Activated CD4-positive, alpha-beta T cell treated with anti-CD3 and anti-CD28 coated beads for 36 hours (primary cell): ENCODE measurements around the gene LY6G6D. TPM values are rescaled to one million over a fixed set of nuclear protein-coding genes. Genes with fewer than 3 reads are reported as not detected.

Experiments
- ATAC-seq: fragments of 200-7000 bp; cut with Tn5 transposase; one replicate; pipeline ENCODE4 v1.10.0; 2021; ENCODE audit warnings: mild to moderate bottlenecking, moderate library complexity
- CTCF ChIA-PET: fragments of 350-600 bp; sonication (Branson Sonifier 250); formaldehyde crosslinking; loops from one replicate; lab custom pipeline; 2021; ENCODE audit warnings: antibody characterized with exemption; lab: Charles Lee
- POLR2A ChIA-PET: fragments of 350-600 bp; sonication (Branson Sonifier 250); formaldehyde crosslinking; loops from one replicate; lab custom pipeline; 2021; ENCODE audit warnings: antibody characterized with exemption, inconsistent platforms; lab: Charles Lee
- DNase-seq: peaks from one replicate; pipeline ENCODE4 v3.0.0-alpha.2; 2020
- H3K27ac Mint-ChIP-seq: one replicate; pipeline ENCODE4 v1.8.0; 2021; ENCODE audit warnings: mixed read lengths
- H3K27me3 Mint-ChIP-seq: one replicate; pipeline ENCODE4 v1.8.0; 2021; ENCODE audit warnings: mixed read lengths
- H3K36me3 Mint-ChIP-seq: one replicate; pipeline ENCODE4 v1.8.0; 2021; ENCODE audit warnings: low read depth, mixed read lengths
- H3K4me1 Mint-ChIP-seq: one replicate; pipeline ENCODE4 v1.8.0; 2021; ENCODE audit warnings: mixed read lengths
- H3K4me3 Mint-ChIP-seq: one replicate; pipeline ENCODE4 v1.8.0; 2021; ENCODE audit warnings: mild to moderate bottlenecking, moderate library complexity, mixed read lengths
- H3K9me3 Mint-ChIP-seq: one replicate; pipeline ENCODE4 v1.8.0; 2021; ENCODE audit warnings: low read depth, mixed read lengths
- intact Hi-C, 2 experiments: fragments of 100-400 bp; cut with DNase I in 1 of 2; cut with micrococcal nuclease in 1 of 2; formaldehyde crosslinking; loops; one replicate each; pipeline versions ENCODE4 v1.14.2 to v1.15.1; 2022 to 2024; cut with DNase I, micrococcal nuclease
- total RNA-seq, 2 experiments: library from RNA; stranded (reverse); gene quantifications; one replicate each; pipeline ENCODE4 v1.2.3, GENCODE V29; 2021

Gene LY6G6D
- total RNA-seq, 2 experiments from 2014 or later, result not detected

GRCh38 chr6:31736021-31736767, 21.0 kb downstream of the LY6G6D start, which contains the start of gene CLIC1:
CLIC1 (minus strand) TSS chr6:31736530; CDS start chr6:31736300, 230 bp downstream.
- Mint-ChIP-seq H3K36me3 (peaks cover 53% of the 10 kb centered on the region), H3K4me1 (peaks cover 56% of the 10 kb centered on the region), H3K4me3 (peak within 1 kb of the TSS; percentile 96), H3K9me3 (no peaks in the 10 kb centered on the region), H3K27me3 (no peaks in the 10 kb centered on the region), H3K27ac (peak within 1 kb of the TSS; percentile 89)
- peak; percentile 43 for ATAC-seq
- peak; percentile 92 for DNase-seq
- POLR2A ChIA-PET, result interaction anchor here (0.5 to 1.3 kb wide), 5 partner anchors 33 to 395 kb away, joined by 3 to 7 read pairs (median 3); partner anchors contain the start of genes ABHD16A, BAG6 and GPANK1
- intact Hi-C loops, result loop anchor here (1.0 to 10.0 kb wide), 8 partner anchors 33 to 1469 kb away; partner anchors contain the start of genes ABHD16A (in 1 of the 2), AGPAT1 (in 1 of the 2), BAG6 (in 1 of the 2) and HSD17B8 (in 1 of the 2)
- CTCF ChIA-PET, result interaction anchor here (0.6 to 2.2 kb wide), 9 partner anchors 39 to 437 kb away, joined by 3 to 6 read pairs (median 4); partner anchors contain the start of gene NFKBIL1

GRCh38 chr6:31736768-31737314, 21.7 kb downstream of the LY6G6D start:
- intact Hi-C loops, result loop anchor here (1.0 to 10.0 kb wide), 8 partner anchors 34 to 1468 kb away; partner anchors contain the start of genes ABHD16A (in 1 of the 2), AGPAT1 (in 1 of the 2), BAG6 (in 1 of the 2) and HSD17B8 (in 1 of the 2)
- ChIA-PET POLR2A (interaction anchor here (0.5 to 1.3 kb wide), 8 partner anchors 11 to 1794 kb away, joined by 3 to 7 read pairs (median 3); partner anchors contain the start of genes ABHD16A, BAG6 and GPANK1), CTCF (interaction anchor here (0.6 to 3.3 kb wide), 6 partner anchors 54 to 437 kb away, joined by 3 to 15 read pairs (median 6); partner anchors contain the start of gene NFKBIL1)
- ATAC-seq (no peak), DNase-seq (peak; percentile 19)
- H3K9me3 Mint-ChIP-seq, result no peaks in the 10 kb centered on the region
- peak overlapping the region; percentile 89 for H3K27ac Mint-ChIP-seq
- peaks cover 55% of the 10 kb centered on the region for H3K36me3 Mint-ChIP-seq
- H3K4me3 Mint-ChIP-seq, result peak overlapping the region; percentile 96
- no peaks in the 10 kb centered on the region for H3K27me3 Mint-ChIP-seq
- peaks cover 62% of the 10 kb centered on the region for H3K4me1 Mint-ChIP-seq

- CTCF ChIA-PET, result interaction anchor here (0.6 to 3.3 kb wide), 14 partner anchors 8 to 1468 kb away, joined by 3 to 15 read pairs (median 4); partner anchors contain the start of genes ABHD16A, BAG6, DDAH2 and HSPA1B
- ATAC-seq (no peak), DNase-seq (peak; percentile 32)
- Mint-ChIP-seq H3K36me3 (peaks cover 56% of the 10 kb centered on the region), H3K27me3 (no peaks in the 10 kb centered on the region), H3K9me3 (no peaks in the 10 kb centered on the region), H3K4me3 (peak overlapping the region; percentile 96), H3K4me1 (peaks cover 63% of the 10 kb centered on the region), H3K27ac (peak overlapping the region; percentile 89)
- intact Hi-C loops, result loop anchor here (5.0 to 10.0 kb wide), 4 partner anchors 35 to 1467 kb away; partner anchors contain the start of genes AGPAT1 (in 1 of the 2), HSD17B8 (in 1 of the 2), RING1 (in 1 of the 2) and RNF5 (in 1 of the 2)
- POLR2A ChIA-PET, result interaction anchor here (0.6 to 2.1 kb wide), 11 partner anchors 16 to 1794 kb away, joined by 3 to 6 read pairs (median 3); partner anchors contain the start of genes ABHD16A, DDX39B, DXO and NEU1
Observed at GRCh38 chr6:31737315-31737990, 22.3 kb downstream of the LY6G6D start.

GRCh38 chr6:31737991-31738979, 23.1 kb downstream of the LY6G6D start:
- Mint-ChIP-seq H3K36me3 (peaks cover 60% of the 10 kb centered on the region), H3K4me3 (peak overlapping the region; percentile 96), H3K27ac (peak overlapping the region; percentile 89), H3K9me3 (no peaks in the 10 kb centered on the region), H3K4me1 (peaks cover 61% of the 10 kb centered on the region), H3K27me3 (no peaks in the 10 kb centered on the region)
- POLR2A ChIA-PET, result interaction anchor here (0.6 to 2.1 kb wide), 13 partner anchors 15 to 233 kb away, joined by 3 to 10 read pairs (median 3); partner anchors contain the start of genes ABHD16A, DDX39B, DXO and NEU1
- peak; percentile 20 for ATAC-seq
- peak; percentile 82 for DNase-seq
- intact Hi-C loops, result loop anchor here (1.0 to 10.0 kb wide), 17 partner anchors 9 to 1467 kb away; partner anchors contain the start of genes LY6G5C (in 2 of the 2), PRRC2A (in 2 of the 2), ABHD16A (in 1 of the 2) and AGPAT1 (in 1 of the 2)
- CTCF ChIA-PET, result interaction anchor here (0.5 to 3.3 kb wide), 18 partner anchors 9 to 190 kb away, joined by 3 to 15 read pairs (median 4); partner anchors contain the start of genes ABHD16A, BAG6, DDAH2 and HSPA1B

DNA sequence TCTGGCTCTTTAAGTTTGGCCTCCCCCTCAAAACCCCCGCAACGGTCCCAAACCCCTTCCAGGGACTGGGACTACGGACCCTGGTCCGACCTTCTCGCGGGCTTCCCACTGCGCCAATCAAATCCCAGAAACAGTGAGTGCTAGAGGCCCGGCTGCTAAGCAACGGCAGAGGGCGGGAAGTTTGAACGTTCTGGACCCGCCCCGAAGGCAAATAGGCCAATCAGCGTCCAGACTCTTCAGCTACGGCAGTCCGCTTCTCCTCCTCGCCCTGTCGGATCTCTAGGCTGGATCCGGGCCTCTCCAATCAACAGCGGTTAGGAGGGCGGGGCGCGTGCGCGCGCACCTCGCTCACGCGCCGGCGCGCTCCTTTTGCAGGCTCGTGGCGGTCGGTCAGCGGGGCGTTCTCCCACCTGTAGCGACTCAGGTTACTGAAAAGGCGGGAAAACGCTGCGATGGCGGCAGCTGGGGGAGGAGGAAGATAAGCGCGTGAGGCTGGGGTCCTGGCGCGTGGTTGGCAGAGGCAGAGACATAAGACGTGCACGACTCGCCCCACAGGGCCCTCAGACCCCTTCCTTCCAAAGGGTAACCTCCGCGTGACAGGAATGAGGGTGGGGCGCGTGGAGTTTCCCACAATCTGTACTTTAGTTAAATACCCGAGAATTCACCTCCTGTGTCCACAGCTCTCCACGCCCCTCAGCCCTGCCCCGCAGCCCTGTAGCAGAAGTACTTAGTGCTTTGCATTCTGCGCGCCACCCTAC, 24.7 kb downstream of the LY6G6D start, which contains the start of gene MSH5:
Gene MSH5, plus strand, starts transcription at position 367 of the 758 bp plus-strand sequence. CDS start 462 bp downstream, outside the sequence.
- H3K4me3 Mint-ChIP-seq, result peak within 1 kb of the TSS; percentile 96
- CTCF ChIA-PET, result interaction anchor here (0.6 to 3.3 kb wide), 13 partner anchors 9 to 184 kb away, joined by 3 to 15 read pairs (median 4); partner anchors contain the start of genes LSM2 and LY6G6C
- POLR2A ChIA-PET, result interaction anchor here (0.5 to 1.6 kb wide), 8 partner anchors 30 to 1241 kb away, joined by 3 to 7 read pairs (median 4); partner anchors contain the start of genes CSNK2B, GPANK1 and NEU1

GRCh38 chr6:31740397-31741223, 25.5 kb downstream of the LY6G6D start:
- POLR2A ChIA-PET, result interaction anchor here (0.6 to 1.6 kb wide), 5 partner anchors 29 to 1105 kb away, joined by 3 to 7 read pairs (median 5); partner anchors contain the start of genes CSNK2B, GPANK1 and NEU1
- Mint-ChIP-seq H3K27ac (peak overlapping the region; percentile 86), H3K9me3 (no peaks in the 10 kb centered on the region), H3K4me1 (peaks cover 46% of the 10 kb centered on the region), H3K36me3 (peaks cover 53% of the 10 kb centered on the region), H3K27me3 (no peaks in the 10 kb centered on the region), H3K4me3 (peak overlapping the region; percentile 86)
- intact Hi-C loops, result no loop called here
- ATAC-seq (no peak), DNase-seq (no peak)
- CTCF ChIA-PET, result interaction anchor here (0.6 to 3.3 kb wide), 12 partner anchors 10 to 212 kb away, joined by 3 to 15 read pairs (median 3); partner anchors contain the start of gene ABHD16A

More for the DNA sequence above, 24.7 kb downstream of the LY6G6D start, which contains the start of gene MSH5:
- Mint-ChIP-seq H3K9me3 (no peaks in the 10 kb centered on the region), H3K27me3 (no peaks in the 10 kb centered on the region), H3K36me3 (peaks cover 54% of the 10 kb centered on the region), H3K27ac (peak within 1 kb of the TSS; percentile 86), H3K4me1 (peaks cover 46% of the 10 kb centered on the region)
- DNase-seq (peak; percentile 98), ATAC-seq (peak; percentile 87)
- intact Hi-C loops, result loop anchor here (1.0 to 10.0 kb wide), 18 partner anchors 32 to 1465 kb away; partner anchors contain the start of genes LY6G5C (in 2 of the 2), VARS1 (in 2 of the 2), ABHD16A (in 1 of the 2) and AGPAT1 (in 1 of the 2)

DNA sequence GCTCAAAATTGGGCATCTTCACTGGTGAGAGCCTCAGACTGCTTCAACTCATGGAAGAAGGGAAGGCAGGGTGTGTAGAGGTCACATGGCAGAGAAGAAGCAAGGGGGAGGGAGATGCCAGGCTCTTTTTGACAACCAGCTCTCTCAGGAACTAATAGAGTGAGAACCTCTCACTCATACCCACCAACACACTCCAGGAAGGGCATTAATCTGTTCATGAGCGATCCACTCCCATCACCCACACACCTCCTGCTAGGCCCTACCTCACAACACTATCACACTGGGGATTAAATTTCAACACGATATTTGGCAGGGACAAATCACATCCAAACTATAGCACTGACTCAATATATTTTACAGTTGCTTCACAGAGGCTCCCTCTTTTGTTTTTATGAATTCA, 26.7 kb downstream of the LY6G6D start:
- no peak overlapping the region for H3K27ac Mint-ChIP-seq
- DNase-seq (no peak), ATAC-seq (no peak)
- intact Hi-C loops, result no loop called here
- H3K9me3 Mint-ChIP-seq, result no peaks in the 10 kb centered on the region
- CTCF ChIA-PET, result interaction anchor here (0.6 to 1.6 kb wide), 4 partner anchors 12 to 38 kb away, joined by 3 to 5 read pairs (median 4); partner anchors contain the start of gene ABHD16A
- peaks cover 41% of the 10 kb centered on the region for H3K4me1 Mint-ChIP-seq
- H3K4me3 Mint-ChIP-seq, result peak overlapping the region; percentile 86
- H3K36me3 Mint-ChIP-seq, result peaks cover 53% of the 10 kb centered on the region
- no peaks in the 10 kb centered on the region for H3K27me3 Mint-ChIP-seq
- POLR2A ChIA-PET, result interaction anchor here (0.6 to 0.7 kb wide), 2 partner anchors 65 to 728 kb away, joined by 3 to 4 read pairs; no protein-coding TSS in a partner anchor

GRCh38 chr6:31742894-31743293, 27.7 kb downstream of the LY6G6D start:
- POLR2A ChIA-PET, result no interaction called here
- Mint-ChIP-seq H3K4me3 (no peak overlapping the region), H3K36me3 (peaks cover 60% of the 10 kb centered on the region), H3K27me3 (no peaks in the 10 kb centered on the region), H3K27ac (no peak overlapping the region), H3K4me1 (peaks cover 31% of the 10 kb centered on the region), H3K9me3 (no peaks in the 10 kb centered on the region)
- no peak for DNase-seq
- intact Hi-C loops, result no loop called here
- CTCF ChIA-PET, result interaction anchor here (0.7 kb wide), 1 partner anchor 10 kb away, joined by 3 read pairs; no protein-coding TSS in a partner anchor
- no peak for ATAC-seq
